ENCODE measurements around the gene LSAMP.

- TF ChIP-seq CTCF (IDR thresholded peaks at IDR 0.05; ENCODE audit: insufficient read depth, low read depth, low read length) = no peak
- TF ChIP-seq EZH2 (IDR thresholded peaks at IDR 0.05; ENCODE audit: insufficient read depth, low read length) = no peak
Measured at GRCh38 chr3:115899535-115899934, 545.8 kb downstream of the LSAMP start.

All from astrocyte (in vitro differentiated cells and primary cell).